SU-DHL-6 (cell line): Measurements from ENCODE around the gene OR5H14.

Experiments
- CTCF ChIP-seq: fragments of 200-600 bp; sonication (generic); IDR thresholded peaks from one replicate; pipeline ENCODE4 v1.5.1; 2017; ENCODE audit warnings: antibody characterized with exemption, mild to moderate bottlenecking, low read length, moderate library complexity; ENCODE audit not compliant: insufficient read depth, poor library complexity, severe bottlenecking
- EZH2phosphoT487 ChIP-seq: fragments of 200-600 bp; sonication (generic), shearing (Covaris generic); conservative IDR thresholded peaks from 2 replicates; pipeline ENCODE4 v1.6.1; 2018; ENCODE audit warnings: mild to moderate bottlenecking, antibody characterized with exemption, low read length, moderate library complexity, mixed read lengths

GRCh38 chr3:98151241-98151640 is 4.0 kb downstream of the OR5H14 start:
- TF ChIP-seq CTCF = no peak
- TF ChIP-seq EZH2phosphoT487 = no peak
